ENCODE data around the gene LONP1. TPM values are rescaled to one million over a fixed set of nuclear protein-coding genes. Genes with fewer than 3 reads are reported as not detected.

The LONP1 gene
- total RNA-seq, 1 donor from 2014 or later, result 98.5 TPM

GRCh38 chr19:5676772-5677105 lies 43.2 kb downstream of the LONP1 start:
- Mint-ChIP-seq H3K27me3 (ENCODE audit: unreplicated experiment) (peaks cover 16% of the 10 kb centered on the region), H3K27ac (ENCODE audit: unreplicated experiment) (peak overlapping the region; percentile 75), H3K4me1 (ENCODE audit: low read depth, unreplicated experiment) (peaks cover 16% of the 10 kb centered on the region), H3K4me3 (ENCODE audit: unreplicated experiment) (peak overlapping the region; percentile 40), H3K9me3 (ENCODE audit: unreplicated experiment) (peaks cover 21% of the 10 kb centered on the region), H3K36me3 (ENCODE audit: unreplicated experiment) (peaks cover 7% of the 10 kb centered on the region)
- TF ChIP-seq CTCF (IDR thresholded peaks at IDR 0.05; ENCODE audit: partially characterized antibody, unreplicated experiment), result no peak
- peak; percentile 60 for DNase-seq

- peaks cover 11% of the 10 kb centered on the region for H3K27me3 Mint-ChIP-seq (ENCODE audit: unreplicated experiment)
- peak overlapping the region; percentile 40 for H3K4me3 Mint-ChIP-seq (ENCODE audit: unreplicated experiment)
- TF ChIP-seq CTCF (IDR thresholded peaks at IDR 0.05; ENCODE audit: partially characterized antibody, unreplicated experiment), result no peak
- H3K36me3 Mint-ChIP-seq (ENCODE audit: unreplicated experiment), result peaks cover 3% of the 10 kb centered on the region
- H3K4me1 Mint-ChIP-seq (ENCODE audit: low read depth, unreplicated experiment), result peaks cover 12% of the 10 kb centered on the region
- DNase-seq, result no peak
- H3K27ac Mint-ChIP-seq (ENCODE audit: unreplicated experiment), result peak overlapping the region; percentile 75
- H3K9me3 Mint-ChIP-seq (ENCODE audit: unreplicated experiment), result peaks cover 16% of the 10 kb centered on the region
Observed at GRCh38 chr19:5676105-5676771, 43.7 kb downstream of the LONP1 start.

GRCh38 chr19:5674714-5675113 lies 45.2 kb downstream of the LONP1 start:
- no peak overlapping the region for H3K4me3 Mint-ChIP-seq (ENCODE audit: unreplicated experiment)
- peak overlapping the region; percentile 66 for H3K27ac Mint-ChIP-seq (ENCODE audit: unreplicated experiment)
- H3K4me1 Mint-ChIP-seq (ENCODE audit: low read depth, unreplicated experiment), result peaks cover 13% of the 10 kb centered on the region
- no peak for TF ChIP-seq CTCF (IDR thresholded peaks at IDR 0.05; ENCODE audit: partially characterized antibody, unreplicated experiment)
- H3K27me3 Mint-ChIP-seq (ENCODE audit: unreplicated experiment), result peaks cover 9% of the 10 kb centered on the region
- no peak for DNase-seq
- peaks cover 3% of the 10 kb centered on the region for H3K36me3 Mint-ChIP-seq (ENCODE audit: unreplicated experiment)
- H3K9me3 Mint-ChIP-seq (ENCODE audit: unreplicated experiment), result peaks cover 12% of the 10 kb centered on the region

- peaks cover 10% of the 10 kb centered on the region for H3K4me1 Mint-ChIP-seq (ENCODE audit: low read depth, unreplicated experiment)
- peaks cover 5% of the 10 kb centered on the region for H3K27me3 Mint-ChIP-seq (ENCODE audit: unreplicated experiment)
- H3K27ac Mint-ChIP-seq (ENCODE audit: unreplicated experiment), result no peak overlapping the region
- H3K4me3 Mint-ChIP-seq (ENCODE audit: unreplicated experiment), result no peak overlapping the region
- H3K36me3 Mint-ChIP-seq (ENCODE audit: unreplicated experiment), result peaks cover 3% of the 10 kb centered on the region
- no peak for DNase-seq
- H3K9me3 Mint-ChIP-seq (ENCODE audit: unreplicated experiment), result peaks cover 9% of the 10 kb centered on the region
- TF ChIP-seq CTCF (IDR thresholded peaks at IDR 0.05; ENCODE audit: partially characterized antibody, unreplicated experiment), result no peak
Observed at GRCh38 chr19:5673752-5674151, 46.2 kb downstream of the LONP1 start.

GRCh38 chr19:5672708-5673459 lies 47.1 kb downstream of the LONP1 start:
- Mint-ChIP-seq H3K9me3 (ENCODE audit: unreplicated experiment) (peaks cover 9% of the 10 kb centered on the region), H3K4me1 (ENCODE audit: low read depth, unreplicated experiment) (peaks cover 10% of the 10 kb centered on the region)
- TF ChIP-seq CTCF (IDR thresholded peaks at IDR 0.05; ENCODE audit: partially characterized antibody, unreplicated experiment), result no peak

More at GRCh38 chr19:5672708-5673459, 47.1 kb downstream of the LONP1 start:
- Mint-ChIP-seq H3K36me3 (ENCODE audit: unreplicated experiment) (peaks cover 3% of the 10 kb centered on the region), H3K4me3 (ENCODE audit: unreplicated experiment) (no peak overlapping the region), H3K27ac (ENCODE audit: unreplicated experiment) (no peak overlapping the region), H3K27me3 (ENCODE audit: unreplicated experiment) (peaks cover 5% of the 10 kb centered on the region)
- no peak for DNase-seq
